NCI-H446 (cell line): Measurements from ENCODE around the gene TMEM175.

Experiments
- DNase-seq, 2 experiments: peaks; one replicate each; lab custom pipeline; 2025; lab: John Stamatoyannopoulos, UW

The TMEM175 gene

GRCh38 chr4:946517-947471, 14.5 kb downstream of the TMEM175 start:
- DNase-seq = no peak

GRCh38 chr4:947491-947971, 15.3 kb downstream of the TMEM175 start:
- no peak for DNase-seq

GRCh38 chr4:948101-948935, 16.1 kb downstream of the TMEM175 start:
- DNase-seq = no peak

GRCh38 chr4:948936-949300, 16.7 kb downstream of the TMEM175 start:
- DNase-seq = no peak

GRCh38 chr4:949656-950055, 17.4 kb downstream of the TMEM175 start:
- no peak for DNase-seq

GRCh38 chr4:950136-951020, 18.1 kb downstream of the TMEM175 start:
- no peak for DNase-seq

- DNase-seq = no peak
Observed at GRCh38 chr4:951186-951585, 18.9 kb downstream of the TMEM175 start.

- DNase-seq = no peak
Observed at GRCh38 chr4:951594-952468, 19.6 kb downstream of the TMEM175 start.

GRCh38 chr4:952881-953573, 20.8 kb downstream of the TMEM175 start:
- no peak for DNase-seq

- no peak for DNase-seq
Observed at GRCh38 chr4:953574-953915, 21.3 kb downstream of the TMEM175 start.

- no peak for DNase-seq
Observed at GRCh38 chr4:954211-955020, 22.2 kb downstream of the TMEM175 start.

- DNase-seq = no peak
Observed at GRCh38 chr4:955161-955921, 23.1 kb downstream of the TMEM175 start.

- no peak for DNase-seq
Observed at GRCh38 chr4:955931-956381, 23.7 kb downstream of the TMEM175 start.

GRCh38 chr4:956531-957230, 24.4 kb downstream of the TMEM175 start:
- no peak for DNase-seq

- no peak for DNase-seq
Observed at GRCh38 chr4:957231-957580, 24.9 kb downstream of the TMEM175 start.

- DNase-seq = no peak
Observed at GRCh38 chr4:957581-958313, 25.5 kb downstream of the TMEM175 start.

- DNase-seq = no peak
Observed at GRCh38 chr4:958314-958665, 26.0 kb downstream of the TMEM175 start.
